HG02973 (cell line): ENCODE results near the gene OR10K2.

ENCODE experiments used
- ATAC-seq: cut with Tn5 transposase; IDR thresholded peaks from one replicate; pipeline ENCODE4 v1.9.1; 2021; ENCODE audit warnings: moderate library complexity; ENCODE audit not compliant: unreplicated experiment

The OR10K2 gene

GRCh38 chr1:158371188-158371953 is 54.7 kb downstream of the OR10K2 start:
- ATAC-seq, result peak; percentile 97
